Activated naive CD8-positive, alpha-beta T cell treated with anti-CD3 and anti-CD28 coated beads, Interleukin-2, amount 50 U/mL, for 16 hours (primary cell): ENCODE data around the gene FLNC.
A peak's percentile ranks its signal among the peaks of the same experiment; 100 is the strongest.

Source experiments
- DNase-seq: peaks from one replicate; pipeline ENCODE4 v3.0.0-alpha.2; 2020; ENCODE audit warnings: low read depth, low spot score

Gene FLNC

GRCh38 chr7:128830231-128831177, at the start of gene FLNC:
TSS of gene FLNC (plus strand) at chr7:128830406. CDS start at chr7:128830638, 232 bp downstream.
- DNase-seq, result no peak

GRCh38 chr7:128781126-128781525, 49.1 kb upstream of the FLNC start:
- DNase-seq, result no peak

GRCh38 chr7:128781851-128782250, 48.4 kb upstream of the FLNC start:
- DNase-seq, result no peak

- DNase-seq, result no peak
These were observed 46.9 kb upstream of the FLNC start for GRCh38 chr7:128783143-128783861.

- no peak for DNase-seq
These were observed 44.5 kb upstream of the FLNC start for GRCh38 chr7:128785738-128786137.

GRCh38 chr7:128788446-128789412, 41.5 kb upstream of the FLNC start:
- DNase-seq, result no peak

GRCh38 chr7:128790315-128791041, 39.7 kb upstream of the FLNC start:
- no peak for DNase-seq

- peak; percentile 46 for DNase-seq
These were observed 38.9 kb upstream of the FLNC start, which contains the start of gene CCDC136 for GRCh38 chr7:128791121-128791971. TSS of gene CCDC136 (plus strand) at chr7:128791968. CDS start at chr7:128792412, 444 bp downstream.

- no peak for DNase-seq
These were observed 38.3 kb upstream of the FLNC start for GRCh38 chr7:128791972-128792327.

- no peak for DNase-seq
These were observed 37.6 kb upstream of the FLNC start for GRCh38 chr7:128792471-128793180.

GRCh38 chr7:128793181-128793547, 37.0 kb upstream of the FLNC start:
- no peak for DNase-seq

GRCh38 chr7:128794020-128794419, 36.2 kb upstream of the FLNC start:
- DNase-seq, result no peak

GRCh38 chr7:128794436-128794835, 35.8 kb upstream of the FLNC start:
- DNase-seq, result no peak

GRCh38 chr7:128795129-128795528, 35.1 kb upstream of the FLNC start:
- no peak for DNase-seq

GRCh38 chr7:128796327-128796726, 33.9 kb upstream of the FLNC start:
- no peak for DNase-seq

GRCh38 chr7:128799451-128799850, 30.8 kb upstream of the FLNC start:
- DNase-seq, result no peak

- DNase-seq, result no peak
These were observed 29.6 kb upstream of the FLNC start for GRCh38 chr7:128800567-128800966.

- no peak for DNase-seq
These were observed 29.2 kb upstream of the FLNC start for GRCh38 chr7:128801003-128801402.

- DNase-seq, result no peak
These were observed 28.4 kb upstream of the FLNC start for GRCh38 chr7:128801667-128802418.
